Endometrium (tissue), 2 donors: ENCODE measurements around the gene HINT1.
"Not testable (repeated sequence)": the region's sequence is repeated elsewhere in the genome, so short reads cannot be mapped to it uniquely, and the experiment has no call there.

Experiments
- FAIRE-seq: peaks from 2 replicates; lab custom pipeline; 2012; peaks lifted over from hg19 to GRCh38; lab: Jason Lieb, UNC
- donor health status: control.
- donor health status: control.

The HINT1 gene

GRCh38 chr5:131170540-131171275 lies 5.7 kb upstream of the HINT1 start, which contains the start of gene LYRM7:
Gene LYRM7, plus strand, starts transcription at chr5:131170944. Its CDS starts 77 bp downstream, at chr5:131171021.
- FAIRE-seq = peak; percentile 98

- no peak for FAIRE-seq
Observed at GRCh38 chr5:131169810-131170539, 4.9 kb upstream of the HINT1 start.

DNA sequence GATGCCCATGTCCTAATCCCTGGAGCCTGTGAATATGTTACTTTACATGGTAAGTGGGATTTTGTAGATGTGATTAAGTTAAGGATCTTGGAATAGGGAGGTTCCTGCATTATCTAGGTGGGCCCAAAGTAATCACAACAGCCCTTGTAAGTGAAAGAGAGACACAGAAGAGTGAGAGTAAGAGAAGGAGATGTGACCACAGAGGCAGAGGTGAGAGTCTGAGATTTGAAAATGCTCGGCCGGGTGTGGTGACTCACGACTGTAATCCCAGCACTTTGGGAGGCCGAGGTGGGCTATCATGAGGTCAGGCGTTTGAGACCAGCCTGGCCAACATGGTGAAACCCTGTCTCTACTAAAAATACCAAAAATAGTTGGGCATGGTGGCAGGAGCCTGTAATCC lies 2.6 kb upstream of the HINT1 start:
- no peak for FAIRE-seq

- no peak for FAIRE-seq
Observed at GRCh38 chr5:131164191-131165118, 601 bp downstream of the HINT1 start.

- FAIRE-seq = peak; percentile 4
Observed at GRCh38 chr5:131163276-131164119, 1.6 kb downstream of the HINT1 start.

DNA sequence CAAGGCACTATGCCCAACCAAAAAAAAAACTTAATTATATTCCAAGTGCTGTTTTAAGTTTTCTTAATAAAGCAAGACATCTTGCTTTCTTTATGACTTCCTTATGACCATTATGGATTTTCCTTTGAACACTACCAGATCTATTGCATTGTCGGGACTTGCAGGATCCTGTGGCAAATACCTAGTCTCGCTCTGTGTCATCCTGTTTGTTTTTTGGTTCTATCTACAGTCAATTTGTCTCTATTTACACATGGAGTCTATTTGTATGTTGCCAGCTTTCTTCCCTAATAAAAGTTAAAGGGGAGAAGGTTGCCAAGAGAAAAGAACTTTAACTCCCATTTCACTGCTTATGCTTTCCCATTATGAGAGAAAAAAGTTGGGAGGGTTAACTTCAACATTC lies 4.9 kb downstream of the HINT1 start:
- FAIRE-seq = no peak

GRCh38 chr5:131156957-131157356 lies 8.1 kb downstream of the HINT1 start:
- FAIRE-seq = no peak

- no peak for FAIRE-seq
Observed at GRCh38 chr5:131156385-131156784, 8.7 kb downstream of the HINT1 start.

GRCh38 chr5:131151216-131151615 lies 13.8 kb downstream of the HINT1 start:
- FAIRE-seq = no peak

DNA sequence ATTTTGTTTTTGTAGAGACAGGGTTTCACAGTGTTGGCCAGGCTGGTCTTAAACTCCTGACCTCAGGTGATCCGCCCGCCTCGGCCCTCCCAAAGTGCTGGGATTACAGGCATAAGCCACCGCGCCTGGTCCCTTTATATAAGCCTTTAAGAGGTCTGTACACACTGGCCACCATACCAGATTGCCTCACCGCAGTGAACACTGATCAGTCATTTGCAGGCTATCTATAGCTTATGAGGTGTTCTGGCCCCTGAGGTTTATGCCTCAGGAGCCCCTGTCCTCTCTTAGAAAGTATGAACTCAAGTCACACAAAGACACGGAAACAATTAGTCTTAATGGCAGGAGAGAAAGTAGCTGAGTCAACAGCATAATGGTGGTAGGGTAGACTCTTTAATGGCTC lies 14.6 kb downstream of the HINT1 start:
- no peak for FAIRE-seq

DNA sequence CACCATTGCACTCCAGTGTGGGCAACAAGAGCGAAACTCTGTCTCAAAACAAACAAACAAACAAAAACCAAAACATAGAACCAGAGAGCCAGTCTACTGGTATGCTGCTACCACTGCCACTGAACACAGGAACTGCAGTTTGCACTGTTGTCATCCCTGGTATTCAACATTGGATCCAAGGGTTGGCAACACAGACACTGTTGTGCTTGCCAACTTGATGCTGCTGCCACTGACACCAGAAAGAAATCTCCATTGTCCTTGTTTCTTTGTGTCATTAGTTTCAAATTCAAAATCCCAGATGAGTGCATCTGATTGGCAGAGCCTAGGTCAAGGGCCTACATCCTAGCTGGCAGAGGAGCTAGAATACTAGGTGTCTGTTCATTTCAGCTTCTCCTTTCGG lies 16.2 kb downstream of the HINT1 start:
- FAIRE-seq = no peak

GRCh38 chr5:131147258-131147657 lies 17.8 kb downstream of the HINT1 start:
- FAIRE-seq = no peak

- no peak for FAIRE-seq
Observed at GRCh38 chr5:131142970-131143617, 22.0 kb downstream of the HINT1 start.

DNA sequence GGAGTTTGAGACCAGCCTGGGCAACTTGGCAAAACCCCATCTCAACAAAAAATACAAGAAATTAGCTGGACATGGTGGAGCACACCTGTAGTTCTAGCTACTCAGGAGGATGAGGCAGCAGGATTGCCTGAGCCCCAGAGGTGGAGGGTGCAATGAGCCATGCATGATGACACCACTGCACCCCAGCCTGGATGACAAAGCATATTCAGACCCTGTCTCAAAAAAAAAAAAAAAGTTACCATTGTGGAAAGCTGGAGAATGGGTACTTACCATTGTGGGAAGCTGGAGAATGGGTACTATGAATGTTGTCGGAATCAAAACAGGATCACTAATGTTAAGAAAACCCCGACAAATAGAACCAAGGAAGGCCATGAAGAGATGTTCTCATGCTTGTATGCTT lies 25.7 kb downstream of the HINT1 start:
- no peak for FAIRE-seq

DNA sequence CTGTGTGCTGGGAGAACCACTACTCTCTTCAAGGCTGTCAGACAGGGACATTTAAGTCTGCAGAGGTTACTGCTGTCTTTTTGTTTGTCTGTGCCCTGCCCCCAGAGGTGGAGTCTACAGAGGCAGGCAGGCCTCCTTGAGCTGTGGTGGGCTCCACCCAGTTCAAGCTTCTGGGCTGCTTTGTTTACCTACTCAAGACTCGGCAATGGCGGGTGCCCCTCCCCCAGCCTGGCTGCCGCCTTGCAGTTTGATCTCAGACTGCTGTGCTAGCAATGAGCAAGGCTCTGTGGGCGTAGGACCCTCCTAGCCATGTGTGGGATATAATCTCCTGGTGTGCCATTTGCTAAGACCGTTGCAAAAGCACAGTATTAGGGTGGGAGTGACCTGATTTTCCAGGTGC lies 26.6 kb downstream of the HINT1 start:
- not testable (repeated sequence) for FAIRE-seq

DNA sequence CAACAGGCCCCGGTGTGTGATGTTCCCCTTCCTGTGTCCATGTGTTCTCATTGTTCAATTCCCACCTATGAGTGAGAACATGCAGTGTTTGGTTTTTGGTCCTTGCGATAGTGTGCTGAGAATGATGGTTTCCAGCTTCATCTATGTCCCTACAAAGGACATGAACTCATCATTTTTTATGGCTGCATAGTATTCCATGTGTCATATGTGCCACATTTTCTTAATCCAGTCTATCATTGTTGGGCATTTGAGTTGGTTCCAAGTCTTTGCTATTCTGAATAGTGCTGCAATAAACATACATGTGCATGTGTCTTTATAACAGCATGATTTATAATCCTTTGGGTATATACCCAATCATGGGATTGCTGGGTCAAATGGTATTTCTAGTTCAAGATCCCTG lies 32.0 kb downstream of the HINT1 start:
- not testable (repeated sequence) for FAIRE-seq

DNA sequence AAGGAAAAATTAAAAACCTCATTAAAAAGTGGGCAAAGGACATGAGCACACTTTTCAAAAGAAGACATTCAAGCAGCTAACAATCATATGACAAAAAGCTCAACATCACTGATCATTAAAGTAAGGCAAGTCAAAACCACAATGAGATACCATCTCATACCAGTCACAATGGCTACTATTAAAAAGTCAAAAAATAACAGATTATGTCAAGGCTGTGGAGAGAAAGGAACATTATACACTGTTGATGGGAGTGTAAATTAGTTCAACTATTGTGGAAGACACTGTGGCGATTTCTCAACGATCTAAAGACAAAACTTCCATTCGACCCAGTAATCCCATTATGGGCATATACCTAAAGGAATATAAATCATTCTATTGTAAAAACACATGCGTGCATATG lies 35.8 kb downstream of the HINT1 start:
- no peak for FAIRE-seq

DNA sequence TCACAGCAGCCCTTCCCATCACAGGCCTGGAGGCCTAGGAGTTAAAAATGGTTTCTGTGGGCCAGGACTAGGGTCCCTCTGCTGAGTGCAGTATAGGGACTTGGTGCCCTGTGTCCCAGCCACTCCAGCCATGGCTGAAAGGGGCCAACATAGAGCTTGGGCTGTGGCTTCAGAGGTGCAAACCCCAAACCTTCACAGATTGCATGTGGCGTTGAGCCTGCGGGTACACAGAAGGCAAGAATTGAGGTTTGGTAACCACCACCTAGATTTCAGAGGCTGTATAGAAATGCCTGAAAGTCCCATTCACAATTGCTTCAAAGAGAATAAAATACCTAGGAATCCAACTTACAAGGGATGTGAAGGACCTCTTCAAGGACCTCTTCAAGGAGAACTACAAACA lies 37.8 kb downstream of the HINT1 start:
- not testable (repeated sequence) for FAIRE-seq

- FAIRE-seq = no peak
Observed at GRCh38 chr5:131114754-131115153, 50.3 kb downstream of the HINT1 start.

GRCh38 chr5:131112424-131112823 lies 52.6 kb downstream of the HINT1 start:
- no peak for FAIRE-seq

- no peak for FAIRE-seq
Observed at GRCh38 chr5:131110256-131110594, 54.8 kb downstream of the HINT1 start.
